CD14-positive monocyte (primary cell): Measurements from ENCODE around the gene KLC1. TPM values are rescaled to one million over a fixed set of nuclear protein-coding genes. Genes with fewer than 3 reads are reported as not detected.

ENCODE experiments used
- DNase-seq, 3 donors: peaks; one replicate each; pipeline ENCODE4 v3.0.0-alpha.2; 2011 to 2022
- H2AFZ ChIP-seq: 2 replicates; pipeline ENCODE4 v1.6.0; 2012; ENCODE audit warnings: mild to moderate bottlenecking, low read depth, low read length, inconsistent platforms; ENCODE audit not compliant: insufficient read depth, poor library complexity, severe bottlenecking
- H3K27ac ChIP-seq, 2 donors: 1 replicate in 1 of 2; 2 replicates in 1 of 2; pipeline ENCODE4 v1.5.1; 2012 to 2013; ENCODE audit warnings: low read length in 2 of 2, control low read depth in 1 of 2, inconsistent platforms in 1 of 2, low read depth in 1 of 2, mild to moderate bottlenecking in 1 of 2
- H3K27me3 ChIP-seq, 2 donors: one replicate each; pipeline versions ENCODE4 v1.6.0 to v1.6.1; 2011 to 2013; ENCODE audit warnings: low read length in 2 of 2; ENCODE audit not compliant: control insufficient read depth in 2 of 2, insufficient read depth in 2 of 2
- H3K36me3 ChIP-seq, 2 donors: replicated peaks in 1 of 2; 1 replicate in 1 of 2; 2 replicates in 1 of 2; pipeline versions ENCODE4 v1.5.1 to v1.6.1; 2012 to 2013; ENCODE audit warnings: low read length in 2 of 2, control low read depth in 1 of 2, inconsistent platforms in 1 of 2, mild to moderate bottlenecking in 1 of 2; ENCODE audit not compliant: insufficient read depth in 2 of 2, control insufficient read depth in 1 of 2
- H3K4me1 ChIP-seq, 2 donors: 1 replicate in 1 of 2; 2 replicates in 1 of 2; pipeline versions ENCODE4 v1.5.1 to v1.6.1; 2012 to 2013; ENCODE audit warnings: low read length in 2 of 2, control low read depth in 1 of 2, inconsistent platforms in 1 of 2, mild to moderate bottlenecking in 1 of 2, moderate library complexity in 1 of 2; ENCODE audit not compliant: insufficient read depth in 2 of 2, control insufficient read depth in 1 of 2
- H3K4me2 ChIP-seq: replicated peaks from 2 replicates; pipeline ENCODE3; 2012; ENCODE audit warnings: low read length, moderate library complexity, mild to moderate bottlenecking; ENCODE audit not compliant: poor library complexity, severe bottlenecking; ENCODE audit errors: extremely low read depth
- H3K4me3 ChIP-seq, 3 experiments: fragments of 200-600 bp in 1 of 3; sonication (generic) in 1 of 3; replicated peaks in 1 of 3; 1 replicate in 2 of 3; 2 replicates in 1 of 3; pipeline ENCODE4 v1.5.1; 2011 to 2013; ENCODE audit warnings: low read length in 3 of 3, mild to moderate bottlenecking in 3 of 3, control low read depth in 2 of 3, low read depth in 2 of 3, inconsistent platforms in 1 of 3, moderate library complexity in 1 of 3
- H3K79me2 ChIP-seq: 2 replicates; pipeline ENCODE4 v1.6.0; 2012; ENCODE audit warnings: mild to moderate bottlenecking, control low read depth, inconsistent platforms, low read length, moderate library complexity; ENCODE audit not compliant: insufficient read depth
- H3K9ac ChIP-seq: 2 replicates; pipeline ENCODE4 v1.6.0; 2017; ENCODE audit warnings: low read length, mild to moderate bottlenecking; ENCODE audit not compliant: insufficient read depth, poor library complexity, severe bottlenecking
- H3K9me3 ChIP-seq, 2 donors: replicated peaks in 1 of 2; 1 replicate in 1 of 2; 2 replicates in 1 of 2; pipeline versions ENCODE4 v1.5.1 to v1.6.1; 2012 to 2013; ENCODE audit warnings: low read length in 2 of 2, control low read depth in 1 of 2; ENCODE audit not compliant: control insufficient read depth in 1 of 2, insufficient read depth in 1 of 2
- H4K20me1 ChIP-seq: 2 replicates; pipeline ENCODE4 v1.6.0; 2012; ENCODE audit warnings: mild to moderate bottlenecking, low read length, control low read depth, moderate library complexity; ENCODE audit not compliant: insufficient read depth
- H3K27ac Mint-ChIP-seq, 7 donors: one replicate each; pipeline ENCODE4 v1.8.0; 2020; ENCODE audit warnings: mild to moderate bottlenecking in 7 of 7, mixed read lengths in 7 of 7, moderate library complexity in 6 of 7, inconsistent platforms in 2 of 7
- H3K27me3 Mint-ChIP-seq, 3 donors: one replicate each; pipeline ENCODE4 v1.8.0; 2021 to 2022; ENCODE audit warnings: low read depth in 3 of 3, mild to moderate bottlenecking in 3 of 3, mixed read lengths in 3 of 3, moderate library complexity in 3 of 3, inconsistent platforms in 1 of 3
- H3K36me3 Mint-ChIP-seq, 2 donors: one replicate each; pipeline ENCODE4 v1.8.0; 2020; ENCODE audit warnings: mixed read lengths in 2 of 2, inconsistent platforms in 1 of 2, mild to moderate bottlenecking in 1 of 2
- H3K4me1 Mint-ChIP-seq: one replicate; pipeline ENCODE4 v1.8.0; 2020; ENCODE audit warnings: mild to moderate bottlenecking, mixed read lengths
- H3K4me3 Mint-ChIP-seq, 2 donors: one replicate each; pipeline ENCODE4 v1.8.0; 2020; ENCODE audit warnings: mild to moderate bottlenecking in 2 of 2, mixed read lengths in 2 of 2, moderate library complexity in 1 of 2
- H3K9me3 Mint-ChIP-seq, 7 donors: one replicate each; pipeline ENCODE4 v1.8.0; 2020 to 2022; ENCODE audit warnings: mixed read lengths in 7 of 7, mild to moderate bottlenecking in 6 of 7, moderate library complexity in 6 of 7, inconsistent platforms in 2 of 7
- WGBS: methylation state at CpG from one replicate; pipeline ENCODE4 v1.1.5; 2013; ENCODE audit warnings: missing lambda C conversion rate; ENCODE audit not compliant: insufficient coverage; 5-methylcytosine and 5-hydroxymethylcytosine counted together
- intact Hi-C, 2 donors: fragments of 100-400 bp; cut with micrococcal nuclease; formaldehyde crosslinking; loops; one replicate each; pipeline versions ENCODE4 v1.15.0 to v1.15.1; 2023
- polyA plus RNA-seq, 3 donors: library from polyadenylated mRNA; depleted of rRNA in 1 of 3; unstranded in 2 of 3; stranded (reverse) in 1 of 3; fragments of 300-500 nt in 2 of 3; fragments of >200 nt in 1 of 3; fragmentation: Illumina TruSeq in 2 of 3; gene quantifications; 1 replicate in 2 of 3; 2 replicates in 1 of 3; pipeline ENCODE4 v1.2.3, GENCODE V29; 2012 to 2021
- TF ChIP-seq, protein P1 (sequence below): fragments of 200-600 bp; IDR thresholded peaks from one replicate; pipeline ENCODE4 v1.8.0; 2022; ENCODE audit warnings: antibody characterized with exemption, mild to moderate bottlenecking

The KLC1 gene
- polyA plus RNA-seq, 3 donors = 41.5 to 108 (median 46.6) TPM

DNA sequence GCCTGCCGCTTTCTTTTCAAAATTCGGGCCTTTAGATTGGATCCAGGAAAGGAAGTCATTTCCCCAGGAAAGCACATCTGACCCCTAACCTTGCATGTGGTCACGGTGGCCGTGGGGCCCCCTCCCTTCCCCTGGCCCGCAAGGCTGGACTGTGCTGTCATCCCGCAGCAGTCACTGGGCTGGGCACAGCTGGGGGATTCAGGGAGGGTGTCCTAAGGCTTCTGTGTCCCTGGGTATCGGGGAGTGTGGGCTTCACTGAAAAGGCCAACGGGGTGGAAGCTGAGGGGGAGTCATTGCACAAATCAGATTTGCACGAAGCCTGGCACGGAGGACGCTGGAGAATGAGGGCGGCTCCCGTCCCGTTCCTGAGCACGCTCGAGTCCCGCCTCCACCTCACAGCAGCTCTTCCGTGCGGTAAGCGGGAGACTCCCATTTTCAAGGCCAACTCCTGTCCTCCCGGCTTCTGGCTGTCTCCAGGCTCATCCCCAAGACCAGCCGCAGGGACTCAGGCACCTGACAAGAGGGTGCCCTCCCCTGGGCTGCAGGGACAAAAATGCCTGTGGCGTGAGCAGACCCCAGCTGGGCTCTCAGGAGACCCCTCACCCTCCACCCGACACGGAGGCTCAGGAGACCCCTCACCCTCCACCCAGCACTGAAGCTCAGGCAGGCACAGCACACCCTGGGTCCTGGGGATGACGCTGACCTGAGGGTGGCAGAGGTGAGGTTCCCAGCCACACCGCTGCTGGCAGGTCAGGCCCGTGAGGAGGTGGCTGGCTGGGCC lies 76.7 kb downstream of the KLC1 start:
- Histone ChIP-seq H3K36me3 (peaks cover 31 to 64% of the 10 kb centered on the region in 2 donors), H3K4me2 (no peak overlapping the region), H3K9ac (no peak overlapping the region), H3K27me3 (no peaks in the 10 kb centered on the region), H3K9me3 (no peaks in the 10 kb centered on the region), H3K4me3 (no peak overlapping the region), H3K4me1 (peaks cover 5 to 9% of the 10 kb centered on the region in 2 donors), H3K79me2 (no peaks in the 10 kb centered on the region), H4K20me1 (peaks cover 10% of the 10 kb centered on the region), H3K27ac (no peak overlapping the region), H2AFZ (no peak overlapping the region)
- Mint-ChIP-seq H3K27me3 (peaks cover 0 to 4% (median 3%) of the 10 kb centered on the region in 3 donors), H3K36me3 (peaks cover 30 to 58% of the 10 kb centered on the region in 2 donors), H3K9me3 (no peaks in the 10 kb centered on the region), H3K4me3 (no peak overlapping the region), H3K4me1 (peaks cover 30% of the 10 kb centered on the region), H3K27ac (peak overlapping the region in 1 of 7 donors; percentile 35)
- TF ChIP-seq, protein P1, sequence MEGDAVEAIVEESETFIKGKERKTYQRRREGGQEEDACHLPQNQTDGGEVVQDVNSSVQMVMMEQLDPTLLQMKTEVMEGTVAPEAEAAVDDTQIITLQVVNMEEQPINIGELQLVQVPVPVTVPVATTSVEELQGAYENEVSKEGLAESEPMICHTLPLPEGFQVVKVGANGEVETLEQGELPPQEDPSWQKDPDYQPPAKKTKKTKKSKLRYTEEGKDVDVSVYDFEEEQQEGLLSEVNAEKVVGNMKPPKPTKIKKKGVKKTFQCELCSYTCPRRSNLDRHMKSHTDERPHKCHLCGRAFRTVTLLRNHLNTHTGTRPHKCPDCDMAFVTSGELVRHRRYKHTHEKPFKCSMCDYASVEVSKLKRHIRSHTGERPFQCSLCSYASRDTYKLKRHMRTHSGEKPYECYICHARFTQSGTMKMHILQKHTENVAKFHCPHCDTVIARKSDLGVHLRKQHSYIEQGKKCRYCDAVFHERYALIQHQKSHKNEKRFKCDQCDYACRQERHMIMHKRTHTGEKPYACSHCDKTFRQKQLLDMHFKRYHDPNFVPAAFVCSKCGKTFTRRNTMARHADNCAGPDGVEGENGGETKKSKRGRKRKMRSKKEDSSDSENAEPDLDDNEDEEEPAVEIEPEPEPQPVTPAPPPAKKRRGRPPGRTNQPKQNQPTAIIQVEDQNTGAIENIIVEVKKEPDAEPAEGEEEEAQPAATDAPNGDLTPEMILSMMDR = no peak
- intact Hi-C loops = no loop called here
- WGBS = 85% methylated on average over 24 of the region's 28 CpGs
- DNase-seq = no peak

DNA sequence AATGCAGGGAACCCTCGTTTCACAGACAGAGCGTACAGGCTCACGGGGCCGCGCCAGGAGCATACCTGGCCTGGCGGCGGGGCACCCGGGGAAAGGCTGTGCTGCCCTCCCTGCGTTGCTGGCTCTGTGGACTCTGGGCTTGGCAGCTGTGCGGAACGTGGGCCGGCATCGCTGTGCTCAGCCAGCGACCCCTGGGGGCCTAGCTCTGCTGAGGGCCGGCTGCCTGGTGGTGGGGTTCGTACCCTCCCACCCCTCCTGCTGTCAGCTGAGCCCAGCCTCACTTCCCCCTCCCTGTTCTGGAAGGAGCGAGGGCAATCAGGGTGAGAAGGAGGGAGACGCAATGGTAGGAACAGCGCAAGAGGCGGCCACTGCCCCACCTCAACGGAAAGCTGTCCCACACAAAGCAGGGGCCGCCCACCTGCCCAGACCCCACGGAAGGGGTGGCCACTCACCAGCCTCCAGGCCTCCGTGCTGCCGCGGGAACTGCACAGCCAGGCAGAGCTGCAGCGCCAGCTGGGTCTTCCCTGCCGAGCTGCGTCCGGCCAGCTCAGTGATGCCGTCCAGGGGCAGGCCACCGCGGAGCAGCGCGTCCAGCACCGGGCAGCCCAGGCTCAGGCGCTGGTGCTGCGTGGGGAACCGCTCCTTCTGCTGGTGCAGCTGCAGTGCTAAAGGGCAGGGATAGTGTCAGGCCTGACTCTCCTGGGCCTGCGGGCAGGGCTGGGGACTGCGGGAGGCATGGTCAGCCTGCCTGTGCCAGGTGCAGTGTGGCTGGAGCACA lies 77.7 kb downstream of the KLC1 start:
- no peaks in the 10 kb centered on the region for H3K9me3 Mint-ChIP-seq
- no peak overlapping the region for H3K4me3 Mint-ChIP-seq
- Histone ChIP-seq H3K9me3 (no peaks in the 10 kb centered on the region), H3K79me2 (no peaks in the 10 kb centered on the region), H3K36me3 (peaks cover 28 to 59% of the 10 kb centered on the region in 2 donors), H4K20me1 (peaks cover 8% of the 10 kb centered on the region), H3K9ac (no peak overlapping the region), H3K27ac (no peak overlapping the region), H3K27me3 (no peaks in the 10 kb centered on the region), H3K4me1 (peaks cover 5 to 9% of the 10 kb centered on the region in 2 donors), H3K4me2 (no peak overlapping the region), H3K4me3 (no peak overlapping the region), H2AFZ (no peak overlapping the region)
- intact Hi-C loops = no loop called here
- H3K4me1 Mint-ChIP-seq = peaks cover 26% of the 10 kb centered on the region
- 97% methylated on average over 37 of the region's 41 CpGs for WGBS
- H3K36me3 Mint-ChIP-seq = peaks cover 30 to 53% of the 10 kb centered on the region in 2 donors
- TF ChIP-seq, protein P1 = no peak
- DNase-seq = no peak
- no peak overlapping the region for H3K27ac Mint-ChIP-seq
- peaks cover 0 to 4% (median 3%) of the 10 kb centered on the region in 3 donors for H3K27me3 Mint-ChIP-seq
